Right cardiac atrium (tissue), 5 donors: ENCODE measurements around the gene UST. TPM values are rescaled to one million over a fixed set of nuclear protein-coding genes. Genes with fewer than 3 reads are reported as not detected.
"Not testable (repeated sequence)": the region's sequence is repeated elsewhere in the genome, so short reads cannot be mapped to it uniquely, and the experiment has no call there.

ENCODE experiments used
- ATAC-seq, 2 donors: fragments of 200-7000 bp; cut with Tn5 transposase; one replicate each; pipeline versions ENCODE4 v1.8.0 to v1.9.1; 2020; ENCODE audit warnings: moderate library complexity in 2 of 2, mild to moderate bottlenecking in 1 of 2
- DNase-seq, 3 donors: peaks; one replicate each; pipeline ENCODE4 v3.0.0-alpha.2; 2020
- H3K27ac ChIP-seq: one replicate; pipeline ENCODE4 v1.5.1; 2013; ENCODE audit warnings: mild to moderate bottlenecking, low read length, control low read depth, moderate library complexity
- H3K27me3 ChIP-seq: one replicate; pipeline ENCODE4 v1.6.1; 2013; ENCODE audit not compliant: control insufficient read depth, insufficient read depth
- H3K4me1 ChIP-seq: one replicate; pipeline ENCODE4 v1.6.1; 2013; ENCODE audit warnings: low read length; ENCODE audit not compliant: control insufficient read depth, insufficient read depth
- H3K4me3 ChIP-seq: one replicate; pipeline ENCODE4 v1.5.1; 2013; ENCODE audit warnings: low read length, control low read depth
- H3K9me3 ChIP-seq: one replicate; pipeline ENCODE4 v1.6.1; 2013; ENCODE audit warnings: low read length; ENCODE audit not compliant: control insufficient read depth
- WGBS: extraction: QIAGEN DNeasy Blood & Tissue Kit; methylation state at CpG from one replicate; pipeline ENCODE4 v1.1.7; 2013; 5-methylcytosine and 5-hydroxymethylcytosine counted together
- intact Hi-C, 4 donors: fragments of 100-400 bp; cut with DNase I; formaldehyde crosslinking; loops; one replicate each; pipeline versions ENCODE4 v1.11.0 to v1.14.0; 2022 to 2023
- polyA plus RNA-seq: library from polyadenylated mRNA; stranded (reverse); fragments of 200-250 nt; gene quantifications from one replicate; pipeline ENCODE4 v1.2.3, GENCODE V29; 2013
- total RNA-seq, 4 donors: library from RNA; stranded (reverse); fragmentation: NEBNext Ultra II Directional; extraction: Animal tissue kit (Norgen Biotek cat#: 25700); gene quantifications; one replicate each; pipeline ENCODE4 v1.2.1, GENCODE V29; 2021
- donor health status: healthy with polysubstance abuse.
- donor health status: DM: no; HTN: yes; CAD: no.
- donor health status: DM: no; HTN: no; CAD: no.
- donor health status: DM: no; HTN: yes; CAD: no; lungs with severe emphysema.
- donor health status: DM: yes; HTN: yes; CAD: no.

The UST gene
- total and polyA plus RNA-seq, 5 donors = 4.4 to 5.9 (median 5.1) TPM

DNA sequence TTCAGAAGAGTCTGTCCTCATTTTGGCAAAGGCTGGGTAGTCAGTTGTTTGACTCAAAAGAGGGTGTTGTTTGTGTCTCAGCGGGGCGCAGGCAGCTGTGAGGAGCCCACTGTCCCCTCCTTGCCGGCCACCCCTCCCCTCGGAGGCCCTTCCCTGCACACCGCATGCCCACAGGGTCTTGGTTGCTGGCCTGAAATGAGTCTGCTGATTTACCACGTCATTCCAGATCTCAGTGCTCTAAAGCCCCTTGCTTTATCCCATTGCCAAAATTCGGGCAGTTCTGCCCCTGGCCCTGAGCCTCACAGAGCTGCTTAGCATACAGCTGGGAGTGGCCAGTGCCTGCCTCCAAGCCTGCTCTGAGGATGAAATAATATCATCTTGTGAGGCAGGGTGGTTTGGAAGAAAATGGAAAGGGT is 220.7 kb downstream of the UST start:
- ATAC-seq (peak in 1 of 2 donors; percentile 29), DNase-seq (peak in 2 of 3 donors; percentile 45 to 67)
- 53% methylated on average over 7 of the region's 7 CpGs for WGBS
- Histone ChIP-seq H3K9me3 (no peaks in the 10 kb centered on the region), H3K4me3 (no peak overlapping the region), H3K4me1 (no peaks in the 10 kb centered on the region), H3K27ac (no peak overlapping the region), H3K27me3 (no peaks in the 10 kb centered on the region)
- intact Hi-C loops = no loop called here

DNA sequence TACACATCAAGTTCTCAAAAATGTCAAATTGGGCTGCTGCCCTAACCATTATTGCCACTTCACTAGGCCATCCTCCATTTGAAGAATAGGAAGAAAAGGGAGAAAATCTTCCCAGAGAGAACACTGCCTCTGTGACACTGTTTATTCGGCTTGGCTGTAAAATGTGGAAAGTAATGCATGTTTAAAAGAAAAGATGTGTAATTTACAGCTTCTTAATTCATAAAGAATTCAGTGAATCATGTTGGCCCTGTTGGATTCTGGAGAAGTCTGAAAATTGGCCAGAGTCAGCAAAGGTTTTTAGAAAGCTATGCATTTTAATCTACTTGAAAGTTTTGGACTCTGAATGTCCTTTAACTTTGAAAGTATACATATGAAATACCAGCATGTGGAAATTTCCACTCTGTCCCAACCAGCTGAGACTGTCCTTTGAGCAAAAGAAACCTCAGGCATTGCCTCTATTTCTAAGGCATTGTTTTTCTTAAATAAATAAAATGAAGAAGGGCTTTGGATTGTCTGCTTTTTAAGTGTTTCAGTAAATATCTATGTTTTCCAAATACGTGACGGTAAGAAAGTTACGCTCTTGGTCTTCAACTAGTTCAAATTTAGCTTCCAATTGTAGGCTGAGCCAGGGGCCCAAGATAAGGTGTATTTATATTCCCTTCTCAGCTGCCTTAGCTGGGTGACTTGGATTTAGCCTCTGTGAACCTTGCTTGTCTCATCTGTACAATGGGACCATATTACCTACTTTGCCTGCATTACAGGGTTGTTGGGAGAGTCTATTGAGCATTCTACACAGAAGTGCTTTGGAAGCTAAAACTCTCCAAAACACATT is 222.2 kb downstream of the UST start:
- Histone ChIP-seq H3K4me1 (no peaks in the 10 kb centered on the region), H3K27me3 (no peaks in the 10 kb centered on the region), H3K4me3 (no peak overlapping the region), H3K27ac (peak overlapping the region; percentile 56), H3K9me3 (no peaks in the 10 kb centered on the region)
- 60% methylated on average over 4 of the region's 4 CpGs for WGBS
- ATAC-seq (no peak), DNase-seq (no peak)
- intact Hi-C loops = no loop called here

DNA sequence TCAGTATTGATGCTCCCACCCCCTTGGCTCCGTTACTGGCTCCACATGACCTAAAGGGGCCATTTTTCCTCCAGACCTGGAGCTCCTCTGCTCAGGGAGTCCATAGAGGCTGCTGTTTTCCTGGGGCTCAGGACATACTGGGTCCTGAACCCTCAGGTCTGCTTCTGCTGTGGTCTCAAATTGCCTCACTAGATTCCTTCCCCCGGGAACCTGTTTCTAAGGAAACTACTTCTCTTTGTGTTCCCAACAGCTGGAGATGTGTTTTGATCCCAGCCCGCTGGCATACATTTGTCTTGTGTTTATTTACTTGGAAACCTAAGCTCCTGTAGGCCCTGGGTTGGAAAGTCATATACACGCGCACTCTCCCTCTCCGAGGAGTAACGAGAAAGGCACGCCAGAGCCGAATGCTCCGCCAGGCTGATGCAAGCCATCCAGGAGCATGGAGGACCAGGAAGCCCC is 222.8 kb downstream of the UST start:
- DNase-seq (peak; percentile 59 to 89 (median 85)), ATAC-seq (peak; percentile 75 to 78)
- Histone ChIP-seq H3K4me1 (no peaks in the 10 kb centered on the region), H3K27me3 (no peaks in the 10 kb centered on the region), H3K9me3 (no peaks in the 10 kb centered on the region), H3K27ac (peak overlapping the region; percentile 63), H3K4me3 (no peak overlapping the region)
- intact Hi-C loops = loop anchor here in 1 of 4 donors (10.0 kb wide), 1 partner anchor 395 kb away; no protein-coding TSS in a partner anchor
- 58% methylated on average over 10 of the region's 10 CpGs for WGBS

DNA sequence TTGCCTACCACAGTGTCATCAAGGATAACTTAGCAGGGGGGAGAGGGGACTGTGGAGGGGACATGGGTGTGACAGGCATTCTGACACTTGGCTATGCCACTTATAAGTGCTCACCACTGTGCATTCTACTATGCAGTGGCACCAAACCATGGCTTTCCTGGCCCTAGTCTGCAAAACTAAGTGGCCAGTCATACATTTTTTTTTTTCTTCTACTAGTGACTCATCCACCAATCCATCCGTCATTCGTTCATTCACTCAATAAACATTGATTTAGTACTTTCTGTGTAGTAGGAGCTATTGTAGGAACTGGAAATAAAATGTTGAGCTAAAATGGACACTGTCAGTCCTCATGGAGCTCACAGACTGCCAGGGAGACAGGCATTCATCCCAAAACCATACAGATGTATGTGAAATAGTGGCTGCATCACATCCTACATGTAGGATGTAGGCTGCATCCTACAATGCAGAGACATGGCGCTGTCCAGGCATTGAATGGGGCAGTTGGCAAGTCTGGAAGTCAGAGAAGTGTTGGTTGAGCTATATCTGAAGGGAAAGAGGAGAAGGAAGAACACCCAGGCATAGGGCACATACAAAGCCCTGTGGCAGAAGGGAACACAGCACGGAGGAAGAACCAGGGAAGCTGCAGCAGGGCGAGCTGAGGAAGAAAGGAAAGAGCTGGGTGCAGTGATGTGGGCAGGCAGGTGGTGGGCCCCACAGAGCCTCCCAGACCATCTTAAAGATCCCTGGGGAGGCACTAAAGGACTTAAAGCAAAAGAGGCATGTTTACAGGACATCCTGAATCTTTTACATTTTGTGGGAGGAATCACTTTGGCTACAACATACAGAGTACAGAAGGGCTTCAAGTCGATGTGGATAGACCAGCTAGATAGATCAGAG is 224.4 kb downstream of the UST start:
- intact Hi-C loops = loop anchor here in 1 of 4 donors (10.0 kb wide), 1 partner anchor 396 kb away; no protein-coding TSS in a partner anchor
- no peak overlapping the region for H3K4me3 ChIP-seq
- WGBS = 86% methylated on average over 6 of the region's 6 CpGs
- no peaks in the 10 kb centered on the region for H3K4me1 ChIP-seq
- H3K27me3 ChIP-seq = no peaks in the 10 kb centered on the region
- no peak for DNase-seq
- no peak for ATAC-seq
- no peaks in the 10 kb centered on the region for H3K9me3 ChIP-seq
- H3K27ac ChIP-seq = no peak overlapping the region

DNA sequence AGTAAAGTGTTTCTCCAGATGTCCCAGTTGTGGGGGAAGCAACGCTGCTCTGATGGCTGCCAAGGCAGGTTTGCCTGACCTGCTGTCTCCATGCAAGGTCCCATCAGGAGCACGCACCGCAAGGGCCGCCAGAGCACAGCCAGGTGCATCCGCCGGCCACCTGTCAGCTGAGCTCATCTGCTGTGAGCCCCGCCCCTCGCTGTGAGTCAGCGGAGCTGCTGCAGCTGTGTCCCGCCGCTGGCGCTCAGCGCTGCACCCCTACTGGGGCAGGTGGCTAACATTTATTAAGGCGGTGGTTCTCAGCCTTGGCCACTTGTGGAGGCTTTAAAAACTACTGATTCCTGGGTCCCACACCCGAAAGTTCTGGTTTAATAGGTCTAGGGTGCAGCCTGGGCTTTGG is 225.7 kb downstream of the UST start:
- DNase-seq (peak in 2 of 3 donors; percentile 41 to 63), ATAC-seq (no peak)
- Histone ChIP-seq H3K9me3 (no peaks in the 10 kb centered on the region), H3K4me1 (no peaks in the 10 kb centered on the region), H3K27ac (no peak overlapping the region), H3K4me3 (no peak overlapping the region), H3K27me3 (no peaks in the 10 kb centered on the region)
- WGBS = 56% methylated on average over 15 of the region's 15 CpGs
- intact Hi-C loops = loop anchor here in 1 of 4 donors (10.0 kb wide), 1 partner anchor 398 kb away; no protein-coding TSS in a partner anchor

DNA sequence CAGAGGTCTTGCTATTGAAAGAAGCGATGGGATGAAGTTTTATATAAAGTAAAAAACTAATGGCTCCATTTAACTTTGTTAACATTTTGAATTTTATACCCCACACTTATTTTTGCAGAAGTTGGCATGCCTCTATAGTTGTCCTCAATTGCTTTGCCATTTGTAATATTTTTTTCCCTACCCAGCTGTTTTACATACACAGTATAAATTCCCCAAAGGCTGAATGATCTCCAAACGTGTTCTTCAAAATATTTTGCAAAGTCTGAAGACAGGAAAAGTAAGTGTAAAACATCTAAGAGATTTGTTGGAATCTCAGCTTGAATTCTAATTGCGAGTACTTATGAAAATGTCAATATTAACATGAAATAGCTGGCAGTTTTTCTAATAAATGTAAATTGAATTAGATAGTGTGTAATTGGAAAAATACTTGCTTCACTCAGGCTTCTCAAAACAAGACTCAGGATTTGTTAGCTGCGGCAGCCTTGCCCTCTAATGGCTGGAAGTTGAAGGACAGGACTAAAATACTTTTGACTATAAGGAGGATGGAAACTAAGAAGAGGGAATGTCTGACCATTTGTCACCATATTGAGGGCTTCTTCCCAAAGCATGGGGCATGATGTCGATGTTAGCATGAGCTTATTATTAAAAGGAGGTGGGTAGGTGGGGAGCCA is 226.8 kb downstream of the UST start:
- Histone ChIP-seq H3K4me1 (no peaks in the 10 kb centered on the region), H3K27me3 (no peaks in the 10 kb centered on the region), H3K4me3 (no peak overlapping the region), H3K9me3 (no peaks in the 10 kb centered on the region), H3K27ac (no peak overlapping the region)
- intact Hi-C loops = loop anchor here in 1 of 4 donors (10.0 kb wide), 1 partner anchor 399 kb away; no protein-coding TSS in a partner anchor
- DNase-seq = no peak
- no peak for ATAC-seq
- WGBS = 49% methylated on average over 5 of the region's 5 CpGs

DNA sequence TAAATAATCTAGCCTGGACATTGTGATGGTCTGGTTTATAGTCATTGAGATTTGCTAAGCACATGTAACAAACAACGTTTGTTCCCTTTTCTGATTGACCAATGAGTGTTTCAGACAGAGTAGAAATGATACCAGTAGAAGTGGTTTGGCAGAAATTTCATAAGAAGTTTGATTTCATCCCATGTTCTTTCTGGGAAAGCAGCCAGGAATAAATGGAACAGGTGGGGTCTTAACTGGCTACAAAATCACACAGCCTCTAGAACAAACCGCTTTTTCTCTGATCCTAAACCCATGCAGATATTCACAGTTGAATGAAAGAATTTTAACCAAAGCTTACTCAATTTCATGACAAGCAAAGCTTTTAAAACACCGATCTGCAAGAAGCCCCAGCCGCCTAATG is 227.5 kb downstream of the UST start:
- H3K4me3 ChIP-seq = no peak overlapping the region
- no peaks in the 10 kb centered on the region for H3K4me1 ChIP-seq
- DNase-seq (no peak), ATAC-seq (no peak)
- intact Hi-C loops = loop anchor here in 1 of 4 donors (10.0 kb wide), 1 partner anchor 400 kb away; no protein-coding TSS in a partner anchor
- no peaks in the 10 kb centered on the region for H3K27me3 ChIP-seq
- H3K9me3 ChIP-seq = no peaks in the 10 kb centered on the region
- 78% methylated on average over 4 of the region's 4 CpGs for WGBS
- no peak overlapping the region for H3K27ac ChIP-seq

DNA sequence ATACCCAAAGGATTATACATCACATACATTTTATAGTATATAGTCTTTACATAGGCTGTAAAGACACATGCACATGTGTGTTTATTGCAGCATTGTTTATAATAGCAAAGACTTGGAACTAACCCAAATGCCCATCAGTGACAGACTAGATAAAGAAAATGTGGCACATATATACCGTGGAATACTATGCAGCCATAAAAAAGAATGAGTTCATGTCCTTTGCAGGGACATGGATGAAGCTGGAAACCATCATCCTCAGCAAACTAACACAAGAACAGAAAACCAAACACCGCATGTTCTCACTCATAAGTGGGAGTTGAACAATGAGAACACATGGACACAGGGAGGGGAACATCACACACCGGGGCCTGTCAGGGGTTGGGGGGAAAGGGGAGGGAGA is 231.5 kb downstream of the UST start:
- intact Hi-C loops = loop anchor here in 1 of 4 donors (10.0 kb wide), 1 partner anchor 403 kb away; no protein-coding TSS in a partner anchor
- not testable (repeated sequence) for H3K4me3 ChIP-seq, H3K4me1 ChIP-seq, DNase-seq, ATAC-seq, H3K27ac ChIP-seq, H3K9me3 ChIP-seq, H3K27me3 ChIP-seq
- 95% methylated on average over 2 of the region's 3 CpGs for WGBS

DNA sequence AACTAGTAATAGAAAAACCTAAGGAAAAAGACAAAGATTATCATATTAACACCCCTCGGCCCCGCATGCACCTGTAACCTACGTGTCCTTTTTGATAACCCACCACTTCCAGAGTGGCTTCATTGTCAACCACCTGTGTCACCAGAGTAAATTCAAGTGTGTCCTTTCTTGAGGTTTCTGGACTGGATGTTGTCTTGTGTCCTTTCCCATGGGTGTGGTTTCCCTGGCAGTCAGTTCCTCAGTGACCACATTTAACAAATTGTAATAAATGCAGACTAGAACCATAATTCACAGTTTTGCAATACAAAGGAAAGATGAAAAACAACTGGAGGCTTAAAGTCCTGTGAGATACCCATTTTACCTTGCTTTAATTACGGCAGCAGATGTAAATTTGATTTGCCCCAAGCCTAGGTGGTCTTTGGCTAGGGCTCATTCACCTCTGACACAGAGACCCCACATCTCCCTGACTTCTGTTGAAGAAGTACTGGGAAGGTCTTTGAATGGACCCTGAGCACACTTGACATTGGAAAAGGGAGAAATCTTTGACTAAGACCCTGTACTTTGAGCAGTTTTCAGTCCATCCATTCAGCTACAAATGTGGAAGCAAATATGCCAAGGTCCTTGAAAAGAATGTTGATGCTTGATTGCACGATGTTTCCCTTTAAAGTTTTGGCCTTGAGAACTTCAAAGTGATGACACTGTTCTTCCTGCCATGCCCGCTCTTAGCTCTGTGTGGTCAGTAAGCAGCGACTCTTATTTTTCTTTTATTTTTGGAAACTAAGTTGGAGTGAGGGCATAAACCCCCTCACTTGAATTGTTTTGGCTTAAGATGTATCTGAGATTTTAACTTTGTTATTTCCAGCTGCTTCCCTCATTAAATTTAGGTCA is 232.4 kb downstream of the UST start:
- H3K4me3 ChIP-seq = no peak overlapping the region
- WGBS = 65% methylated on average over 7 of the region's 7 CpGs
- no peaks in the 10 kb centered on the region for H3K4me1 ChIP-seq
- intact Hi-C loops = loop anchor here in 1 of 4 donors (10.0 kb wide), 1 partner anchor 404 kb away; no protein-coding TSS in a partner anchor
- H3K27me3 ChIP-seq = no peaks in the 10 kb centered on the region
- H3K27ac ChIP-seq = no peak overlapping the region
- DNase-seq (peak in 1 of 3 donors; percentile 40), ATAC-seq (no peak)
- no peaks in the 10 kb centered on the region for H3K9me3 ChIP-seq

DNA sequence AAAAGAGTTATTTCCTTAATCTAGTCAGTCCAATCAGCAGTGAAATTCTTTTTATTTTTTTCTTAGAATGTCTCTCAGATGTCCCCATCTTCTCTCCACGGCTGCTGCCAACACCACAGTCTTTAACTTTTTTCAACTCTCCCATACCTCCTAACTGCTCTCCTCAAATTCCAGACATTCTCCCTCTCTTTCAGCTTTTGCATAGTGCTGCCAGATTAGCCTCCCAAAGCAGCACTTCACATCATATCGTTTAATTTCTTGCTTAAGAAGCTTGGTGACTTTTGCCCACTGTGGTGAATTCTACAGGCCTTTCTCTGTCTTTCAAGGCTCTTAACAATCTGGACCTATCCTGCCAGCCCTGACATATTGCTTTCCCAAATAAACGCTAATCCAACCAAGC is 233.4 kb downstream of the UST start:
- DNase-seq (no peak), ATAC-seq (no peak)
- no peaks in the 10 kb centered on the region for H3K9me3 ChIP-seq
- no peak overlapping the region for H3K27ac ChIP-seq
- H3K27me3 ChIP-seq = no peaks in the 10 kb centered on the region
- no peak overlapping the region for H3K4me3 ChIP-seq
- H3K4me1 ChIP-seq = no peaks in the 10 kb centered on the region
- 43% methylated on average over 3 of the region's 3 CpGs for WGBS
- intact Hi-C loops = no loop called here
